Prostate gland (tissue), 2 donors: ENCODE data around the gene CHRM2. TPM values are rescaled to one million over a fixed set of nuclear protein-coding genes. Genes with fewer than 3 reads are reported as not detected.

Source experiments
- DNase-seq: peaks from one replicate; pipeline ENCODE4 v3.0.0-alpha.2; 2019; ENCODE audit warnings: low spot score
- H3K27ac ChIP-seq, 2 donors: fragments of 200-600 bp; sonication (generic); 2 replicates each; pipeline ENCODE4 v1.5.1; 2017 to 2019
- H3K27me3 ChIP-seq: fragments of 200-600 bp; sonication (generic); replicated peaks from 2 replicates; pipeline ENCODE4 v1.5.1; 2019; ENCODE audit not compliant: insufficient read depth
- H3K36me3 ChIP-seq, 2 donors: fragments of 200-600 bp; sonication (generic); 1 replicate in 1 of 2; 2 replicates in 1 of 2; pipeline versions ENCODE4 v1.5.1 to v1.8.1; 2017 to 2019
- H3K4me1 ChIP-seq: fragments of 200-600 bp; sonication (generic); replicated peaks from 2 replicates; pipeline ENCODE4 v1.5.1; 2019
- H3K4me3 ChIP-seq, 2 donors: fragments of 200-600 bp; sonication (generic); 2 replicates each; pipeline ENCODE4 v1.5.1; 2017 to 2019
- H3K9me3 ChIP-seq: fragments of 200-600 bp; sonication (generic); 2 replicates; pipeline ENCODE4 v1.5.1; 2017
- CTCF ChIP-seq, 4 experiments: fragments of 200-600 bp in 2 of 4; fragments of 450-650 bp in 2 of 4; sonication (generic) in 2 of 4; IDR thresholded peaks; 1 replicate in 3 of 4; 2 replicates in 1 of 4; pipeline ENCODE4 v1.5.1; 2016 to 2019; ENCODE audit warnings: antibody characterized with exemption in 4 of 4, mild to moderate bottlenecking in 2 of 4, moderate library complexity in 2 of 4
- POLR2A ChIP-seq: fragments of 450-650 bp; IDR thresholded peaks from one replicate; pipeline ENCODE4 v1.6.1; 2016; ENCODE audit warnings: antibody characterized with exemption, mild to moderate bottlenecking
- POLR2AphosphoS5 ChIP-seq: sonication (generic); formaldehyde crosslinking; IDR thresholded peaks from one replicate; pipeline ENCODE4 v1.6.1; 2017; ENCODE audit warnings: antibody characterized with exemption
- WGBS: methylation state at CpG from one replicate; pipeline ENCODE4 v1.1.5; 2018; 5-methylcytosine and 5-hydroxymethylcytosine counted together
- intact Hi-C: fragments of 100-400 bp; cut with DNase I; formaldehyde crosslinking; loops from one replicate; pipeline ENCODE4 v1.14.2; 2022
- total RNA-seq, 2 donors: library from RNA; depleted of rRNA; stranded (reverse); fragments of >200 nt; gene quantifications; one replicate each; pipeline ENCODE4 v1.1.0, GENCODE V29; 2016

Gene CHRM2
- total RNA-seq, 2 donors from 2014 or later: 0.40 TPM; not detected in 1

GRCh38 chr7:136956671-136957070 lies 88.2 kb downstream of the CHRM2 start:
- no peak for DNase-seq
- TF ChIP-seq POLR2A: no peak
- TF ChIP-seq POLR2AphosphoS5: no peak
- no peak for TF ChIP-seq CTCF (IDR thresholded peaks at IDR 0.05)
- no peaks in the 10 kb centered on the region for H3K9me3 ChIP-seq
- 91% methylated on average over 3 of the region's 3 CpGs for WGBS
- H3K36me3 ChIP-seq: no peaks in the 10 kb centered on the region
- no peaks in the 10 kb centered on the region for H3K27me3 ChIP-seq
- no peaks in the 10 kb centered on the region for H3K4me1 ChIP-seq
- no peak overlapping the region for H3K27ac ChIP-seq
- H3K4me3 ChIP-seq: no peak overlapping the region
- intact Hi-C loops: no loop called here

GRCh38 chr7:136957391-136957790 lies 88.9 kb downstream of the CHRM2 start:
- H3K4me1 ChIP-seq: no peaks in the 10 kb centered on the region
- H3K9me3 ChIP-seq: no peaks in the 10 kb centered on the region
- TF ChIP-seq POLR2AphosphoS5 (no peak), POLR2A (no peak), CTCF (IDR thresholded peaks at IDR 0.05) (no peak)
- H3K4me3 ChIP-seq: no peak overlapping the region
- H3K36me3 ChIP-seq: no peaks in the 10 kb centered on the region
- no peaks in the 10 kb centered on the region for H3K27me3 ChIP-seq
- H3K27ac ChIP-seq: no peak overlapping the region
- 17% methylated on average over 2 of the region's 2 CpGs for WGBS
- no peak for DNase-seq
- intact Hi-C loops: no loop called here

GRCh38 chr7:136958016-136958415 lies 89.6 kb downstream of the CHRM2 start:
- H3K27ac ChIP-seq: no peak overlapping the region
- DNase-seq: no peak
- H3K4me3 ChIP-seq: no peak overlapping the region
- TF ChIP-seq CTCF (IDR thresholded peaks at IDR 0.05) (no peak), POLR2A (no peak), POLR2AphosphoS5 (no peak)
- intact Hi-C loops: no loop called here
- no peaks in the 10 kb centered on the region for H3K27me3 ChIP-seq
- no peaks in the 10 kb centered on the region for H3K36me3 ChIP-seq
- no peaks in the 10 kb centered on the region for H3K4me1 ChIP-seq
- no peaks in the 10 kb centered on the region for H3K9me3 ChIP-seq
- 77% methylated on average over 2 of the region's 2 CpGs for WGBS

- DNase-seq: no peak
- Histone ChIP-seq H3K4me1 (no peaks in the 10 kb centered on the region), H3K27me3 (no peaks in the 10 kb centered on the region), H3K9me3 (no peaks in the 10 kb centered on the region), H3K4me3 (no peak overlapping the region), H3K36me3 (no peaks in the 10 kb centered on the region), H3K27ac (no peak overlapping the region)
- intact Hi-C loops: no loop called here
- no peak for TF ChIP-seq POLR2AphosphoS5
- TF ChIP-seq POLR2A: no peak
- no peak for TF ChIP-seq CTCF (IDR thresholded peaks at IDR 0.05)
- 22% methylated on average over 1 of the region's 1 CpG for WGBS
Observed at GRCh38 chr7:136964347-136964746, 95.9 kb downstream of the CHRM2 start.

- no peaks in the 10 kb centered on the region for H3K36me3 ChIP-seq
- TF ChIP-seq POLR2A: no peak
- no peak for TF ChIP-seq CTCF (IDR thresholded peaks at IDR 0.05)
- no peak for TF ChIP-seq POLR2AphosphoS5
- no peaks in the 10 kb centered on the region for H3K27me3 ChIP-seq
- no peaks in the 10 kb centered on the region for H3K4me1 ChIP-seq
- H3K27ac ChIP-seq: no peak overlapping the region
- H3K9me3 ChIP-seq: no peaks in the 10 kb centered on the region
- no peak overlapping the region for H3K4me3 ChIP-seq
- DNase-seq: no peak
- 39% methylated on average over 1 of the region's 1 CpG for WGBS
- intact Hi-C loops: no loop called here
Observed at GRCh38 chr7:136966825-136967224, 98.4 kb downstream of the CHRM2 start.
